IPS-NIHi7 (cell line): ENCODE measurements around the gene CLMN.
"Not testable (repeated sequence)": the region's sequence is repeated elsewhere in the genome, so short reads cannot be mapped to it uniquely, and the experiment has no call there.

ENCODE experiments used
- DNase-seq: peaks from one replicate; pipeline ENCODE4 v3.0.0; 2012; ENCODE audit warnings: mixed read lengths; ENCODE audit errors: extremely low spot score

The CLMN gene

DNA sequence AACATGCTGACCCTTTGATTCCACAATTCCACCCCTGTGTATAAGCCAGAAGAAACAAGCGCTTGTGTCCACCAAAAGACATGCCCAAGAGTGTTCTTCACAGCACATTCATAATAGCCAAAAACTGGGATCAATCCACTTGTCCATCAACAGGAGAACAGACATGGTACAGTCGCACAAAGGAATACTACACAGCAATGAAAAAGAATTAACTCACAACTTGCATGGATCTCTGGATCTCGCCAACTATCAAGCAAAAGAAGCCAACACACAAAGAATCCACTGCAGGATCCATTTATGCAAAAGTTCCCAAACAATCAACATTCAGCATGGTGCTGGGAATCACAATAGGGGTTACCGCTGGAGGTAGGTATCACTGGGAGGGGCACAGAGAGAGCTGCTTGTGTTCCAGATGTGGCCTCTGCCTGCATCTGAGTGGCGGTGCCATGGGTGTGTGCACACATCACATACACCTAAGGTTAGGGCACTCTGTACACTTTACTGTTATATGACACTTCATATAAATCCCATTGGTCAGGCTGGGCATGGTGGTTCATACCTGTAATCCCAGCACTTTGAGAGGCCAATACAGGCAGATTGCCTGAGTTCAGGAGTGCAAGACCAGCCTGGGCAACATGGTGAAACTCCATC is 30.9 kb downstream of the CLMN start:
- no peak for DNase-seq

DNA sequence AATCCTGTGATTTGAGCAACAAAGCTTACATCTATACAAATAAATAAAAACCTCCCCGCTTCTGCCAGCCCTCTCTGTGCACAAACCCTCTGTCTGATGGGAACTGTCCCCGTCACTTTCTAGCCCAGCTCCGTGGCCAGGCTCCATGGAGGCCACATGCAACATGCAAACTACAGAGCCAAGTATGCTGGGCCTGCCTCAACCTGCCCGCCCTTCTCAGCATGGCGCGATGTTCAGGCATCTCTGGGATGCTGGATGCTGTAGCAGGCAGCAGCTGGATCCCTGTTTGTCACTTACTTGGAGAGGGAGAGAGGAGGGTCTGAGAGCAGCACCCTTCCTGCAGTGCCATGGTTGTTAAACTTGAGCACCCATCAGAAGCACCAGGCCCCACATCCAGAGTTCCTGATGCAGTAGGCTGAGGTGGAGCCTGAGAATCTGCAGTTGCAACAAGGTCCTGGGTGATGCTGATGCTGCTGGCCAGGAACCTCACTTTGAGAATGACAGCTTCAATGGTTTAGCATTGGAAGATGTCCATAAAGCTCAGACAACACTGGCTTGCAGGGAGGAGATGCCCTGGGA is 32.4 kb downstream of the CLMN start:
- no peak for DNase-seq

GRCh38 chr14:95286645-95287044 is 33.1 kb downstream of the CLMN start:
- DNase-seq = no peak

DNA sequence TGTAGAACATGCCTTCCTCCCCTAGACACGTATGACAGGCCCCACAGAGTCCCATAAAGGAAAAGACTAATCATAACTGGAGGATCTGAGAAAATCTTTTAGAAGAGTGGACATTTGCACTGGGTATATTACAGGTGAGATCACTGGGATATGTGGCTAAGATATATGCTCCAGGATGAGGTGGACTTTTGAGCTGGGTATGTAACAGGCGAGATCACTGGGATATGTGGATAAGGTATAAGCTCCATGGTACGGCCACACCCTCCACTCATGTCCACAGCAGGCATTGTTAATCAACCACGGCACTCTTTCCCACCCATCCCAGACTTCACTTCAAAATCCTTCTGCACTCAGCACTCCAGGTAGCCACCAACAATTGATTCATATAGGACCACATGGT is 34.1 kb downstream of the CLMN start:
- DNase-seq = no peak

DNA sequence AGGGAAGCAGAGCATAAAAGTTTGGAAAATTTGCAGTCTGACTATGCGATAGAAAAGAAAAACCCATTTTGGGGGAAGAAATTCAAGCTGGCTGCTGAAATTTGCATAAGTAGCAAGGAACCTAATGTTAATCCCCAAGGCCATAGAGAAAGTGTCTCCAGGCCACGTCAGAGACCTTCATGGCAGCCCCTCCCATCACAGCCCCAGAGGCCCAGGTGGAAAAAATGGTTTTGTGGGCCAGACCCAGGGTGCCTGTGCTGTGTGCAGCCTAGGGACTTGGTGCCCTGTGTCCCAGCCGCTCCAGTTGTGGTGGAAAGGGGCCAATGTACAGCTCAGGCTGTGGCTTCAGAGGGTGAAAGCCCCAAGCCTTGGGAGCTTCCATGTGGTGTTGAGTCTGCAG is 35.9 kb downstream of the CLMN start:
- not testable (repeated sequence) for DNase-seq

- DNase-seq = not testable (repeated sequence)
Measured at GRCh38 chr14:95282986-95283380, 36.7 kb downstream of the CLMN start.

- DNase-seq = no peak
Measured at GRCh38 chr14:95282354-95282985, 37.2 kb downstream of the CLMN start.

DNA sequence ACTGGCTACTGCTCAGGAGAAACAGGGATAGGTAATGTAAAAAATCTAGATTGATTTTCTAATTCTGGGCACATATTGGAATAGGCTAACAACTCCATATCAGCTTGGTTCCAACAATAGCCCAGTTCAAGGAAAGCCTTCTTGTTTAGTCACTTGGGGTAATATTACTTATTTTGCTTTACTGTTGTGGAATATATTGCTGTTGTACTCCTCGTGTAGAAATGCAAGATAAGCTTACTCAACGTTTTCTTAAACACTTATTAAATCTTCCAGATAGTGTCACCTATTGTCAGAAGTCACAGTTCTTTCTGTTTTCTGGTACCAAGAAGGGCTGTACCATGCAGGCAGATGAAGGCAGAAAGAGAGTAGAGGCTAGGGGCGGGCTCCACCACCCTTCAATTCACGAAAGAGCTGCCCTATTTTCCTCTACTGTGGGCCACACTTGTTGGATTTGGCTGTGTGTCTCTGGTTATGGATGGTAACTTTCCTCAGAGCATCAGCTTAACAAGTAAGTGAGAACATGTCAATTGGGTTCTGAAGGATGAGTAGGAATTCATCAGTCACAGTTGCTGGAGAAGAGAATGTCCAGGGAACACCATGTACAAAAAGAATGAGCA is 38.0 kb downstream of the CLMN start:
- DNase-seq = no peak

DNA sequence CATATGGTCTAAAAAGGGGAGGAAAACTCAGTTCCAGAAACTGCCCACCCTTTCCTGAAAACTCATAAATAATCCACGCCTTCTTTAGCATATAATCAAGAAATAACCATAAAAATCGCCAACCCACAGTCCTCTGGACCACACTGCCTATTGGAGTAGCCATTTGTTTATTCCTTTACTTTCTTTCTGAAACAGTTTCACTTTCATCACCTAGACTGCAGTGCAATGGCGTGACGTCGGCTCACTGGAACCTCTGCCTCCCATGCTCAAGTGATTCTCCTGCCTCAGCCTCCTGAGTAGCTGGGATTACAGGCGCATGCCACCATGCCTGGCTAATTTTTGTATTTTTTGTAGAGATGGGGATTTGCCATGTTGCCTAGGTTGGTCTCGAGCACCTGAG is 44.2 kb downstream of the CLMN start:
- no peak for DNase-seq

- DNase-seq = no peak
Measured at GRCh38 chr14:95274874-95275273, 44.8 kb downstream of the CLMN start.

DNA sequence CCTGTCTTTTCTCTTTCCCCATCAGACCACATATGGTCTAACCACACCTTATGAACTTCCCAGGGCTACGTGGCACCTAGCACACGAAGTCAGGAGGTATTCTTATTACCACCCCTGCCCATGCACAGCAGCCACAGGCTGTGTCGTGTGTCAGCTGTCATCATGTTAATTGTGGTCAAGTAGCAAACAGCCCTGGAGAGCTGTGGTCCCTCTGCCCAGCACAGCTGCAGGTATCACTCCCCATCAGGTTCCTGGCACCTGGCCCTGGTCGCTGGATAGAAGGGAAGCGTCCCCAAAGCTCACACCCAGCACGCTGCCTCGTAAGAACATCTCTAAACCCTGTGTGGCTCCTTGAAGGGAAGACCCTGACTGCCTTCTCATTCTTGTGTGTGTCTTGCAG is 45.4 kb downstream of the CLMN start:
- no peak for DNase-seq

DNA sequence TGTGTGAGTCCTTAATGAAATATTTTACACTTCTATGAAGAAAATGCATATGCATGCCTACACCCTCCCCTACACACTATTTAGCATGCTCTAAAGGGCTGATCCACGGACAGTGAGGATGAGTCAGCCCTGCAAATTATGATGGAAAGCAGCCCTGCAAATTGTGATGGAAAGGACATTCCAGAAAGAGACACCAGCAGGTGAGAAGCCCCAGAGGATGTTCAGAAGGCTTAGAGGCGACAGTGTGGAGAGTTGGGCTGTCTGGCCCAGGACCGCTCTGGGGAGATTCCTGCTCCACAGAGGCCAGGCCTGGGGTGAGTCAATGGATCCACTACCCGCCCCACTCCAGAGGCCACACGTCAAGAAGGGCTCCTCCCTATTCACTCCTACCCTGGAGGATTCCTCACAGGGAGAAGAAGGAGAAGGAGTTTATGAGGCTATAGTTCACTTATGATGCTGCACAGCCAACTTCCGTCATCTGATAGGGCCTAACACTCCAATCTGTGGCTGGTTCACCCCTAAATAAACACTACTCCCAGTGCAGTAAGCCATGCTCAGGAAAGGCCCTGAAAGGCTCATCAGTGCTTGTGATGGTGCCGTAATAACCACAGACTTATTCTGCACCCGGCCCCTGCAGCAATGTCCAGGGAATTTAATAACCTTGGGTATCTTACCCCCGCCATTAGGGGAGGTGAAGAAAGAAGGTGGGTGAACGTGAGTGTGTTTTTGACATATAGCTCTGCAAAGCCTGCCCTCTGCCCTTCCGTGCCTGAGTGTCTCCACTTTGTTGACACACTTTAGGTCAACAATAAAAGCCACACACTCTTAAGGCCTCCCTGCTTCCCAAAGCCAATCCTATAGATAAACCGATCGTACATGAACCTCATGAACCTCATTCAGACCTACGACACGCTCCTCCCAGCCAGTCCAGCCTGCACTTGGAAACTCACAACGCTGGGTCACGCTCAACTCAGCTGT is 46.4 kb downstream of the CLMN start:
- DNase-seq = no peak

GRCh38 chr14:95272057-95272456 is 47.7 kb downstream of the CLMN start:
- no peak for DNase-seq

GRCh38 chr14:95270203-95270602 is 49.5 kb downstream of the CLMN start:
- no peak for DNase-seq

- no peak for DNase-seq
Measured at GRCh38 chr14:95269493-95269892, 50.2 kb downstream of the CLMN start.

DNA sequence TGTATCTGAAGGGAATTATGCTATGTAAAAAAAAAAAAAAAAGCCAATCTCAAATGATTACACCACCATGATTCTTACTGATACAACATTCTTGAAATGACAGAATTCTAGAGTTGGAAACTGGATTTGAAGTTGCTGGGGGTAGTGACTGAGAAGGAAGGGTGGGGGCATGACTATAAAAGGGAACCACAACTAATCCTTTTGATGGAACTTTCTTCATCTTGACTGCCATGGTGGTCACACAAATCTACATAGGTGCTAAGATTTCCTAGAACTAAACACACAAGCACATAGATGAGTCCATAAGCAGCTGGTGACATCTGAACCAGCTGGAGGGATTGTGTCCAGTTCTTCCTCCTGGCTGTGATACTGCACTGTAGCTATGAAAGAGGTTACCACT is 51.4 kb downstream of the CLMN start:
- no peak for DNase-seq

DNA sequence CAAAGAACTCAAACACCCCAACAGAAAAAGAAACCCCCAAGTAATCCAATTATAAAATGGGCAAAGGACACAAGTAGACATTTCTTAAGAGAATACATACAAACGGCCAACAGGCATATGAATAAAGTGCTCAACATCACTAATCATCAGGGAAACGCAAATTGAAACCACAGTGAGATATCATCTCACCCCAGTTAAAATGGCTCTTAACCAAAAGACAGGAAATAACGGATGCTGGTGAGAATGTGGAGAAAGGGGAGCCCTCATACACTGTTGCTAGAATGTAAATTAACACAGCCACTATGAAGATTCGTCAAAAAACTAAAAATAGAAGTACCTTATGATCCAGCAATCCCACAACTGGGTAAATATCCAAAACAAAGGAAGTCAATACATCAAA is 52.4 kb downstream of the CLMN start:
- DNase-seq = no peak

- no peak for DNase-seq
Measured at GRCh38 chr14:95265106-95266094, 54.3 kb downstream of the CLMN start.

GRCh38 chr14:95264271-95264973 is 55.3 kb downstream of the CLMN start:
- DNase-seq = no peak
